Measurements from ENCODE around the gene PLA2G4B.

Gene PLA2G4B

GRCh38 chr15:41851755-41852370, 13.2 kb downstream of the PLA2G4B start:
- no peak for DNase-seq

DNA sequence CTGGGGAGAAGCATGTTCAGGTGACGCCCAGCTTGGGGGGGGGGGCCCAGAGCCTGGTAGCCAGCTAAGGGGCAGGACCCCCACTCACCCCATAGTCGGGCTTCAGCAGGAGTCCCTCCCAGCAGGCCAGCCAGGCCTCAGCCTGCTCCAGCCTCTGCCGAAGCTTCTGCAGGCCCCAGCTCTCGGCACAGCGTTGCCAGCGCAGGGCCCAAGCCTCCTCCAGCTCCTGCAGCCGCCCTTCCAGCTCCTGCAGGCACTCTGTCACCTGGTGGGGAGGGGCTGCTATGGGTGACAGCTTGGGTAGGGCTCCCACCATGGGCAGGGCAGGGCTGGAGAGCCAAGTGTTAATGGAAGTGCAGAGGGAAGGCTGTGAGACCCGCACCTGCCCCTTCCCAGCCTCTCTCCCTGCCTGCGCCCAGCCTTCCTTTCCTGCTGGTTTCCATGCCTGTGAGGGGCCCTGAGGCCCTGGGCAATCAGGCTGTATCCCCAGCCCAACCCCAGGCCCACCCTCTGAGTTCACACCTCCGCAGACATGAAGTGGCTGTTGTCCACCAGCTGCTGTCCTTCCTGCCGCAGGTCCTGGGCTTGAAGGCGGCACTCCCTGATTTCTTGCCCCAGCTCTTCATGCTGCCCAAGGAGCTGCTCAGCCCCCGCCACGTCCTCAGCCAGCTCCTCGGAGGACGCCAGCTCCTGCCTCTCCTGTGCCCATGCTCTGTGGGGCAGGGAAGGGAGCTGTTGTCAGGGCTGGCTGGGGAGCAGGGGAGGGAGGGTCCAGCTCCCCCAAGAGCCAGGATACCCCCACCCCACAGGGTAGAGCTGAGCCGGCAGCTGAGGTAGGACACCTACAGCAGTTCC, 14.3 kb downstream of the PLA2G4B start:
- no peak for DNase-seq

DNA sequence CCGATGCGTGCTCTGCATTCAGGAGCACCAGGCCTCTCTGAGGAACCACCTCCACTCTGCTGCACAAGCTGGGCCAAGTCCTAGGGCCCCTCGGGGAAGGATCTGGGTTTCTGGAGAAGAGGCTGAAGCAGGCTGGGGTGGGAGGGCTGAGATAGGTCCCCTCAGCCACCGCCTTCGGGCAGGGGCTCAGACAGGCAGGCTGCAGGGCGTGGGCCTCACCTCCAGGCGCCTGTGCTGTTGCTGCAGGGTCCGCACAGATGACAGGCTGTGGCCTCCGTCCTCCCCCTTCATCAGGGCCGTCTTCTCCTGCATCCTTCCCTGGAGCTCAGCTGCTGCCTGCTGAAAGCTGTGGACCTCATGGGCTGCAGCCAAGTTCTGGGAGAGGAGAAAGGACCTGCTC, 15.2 kb downstream of the PLA2G4B start:
- no peak for DNase-seq

DNA sequence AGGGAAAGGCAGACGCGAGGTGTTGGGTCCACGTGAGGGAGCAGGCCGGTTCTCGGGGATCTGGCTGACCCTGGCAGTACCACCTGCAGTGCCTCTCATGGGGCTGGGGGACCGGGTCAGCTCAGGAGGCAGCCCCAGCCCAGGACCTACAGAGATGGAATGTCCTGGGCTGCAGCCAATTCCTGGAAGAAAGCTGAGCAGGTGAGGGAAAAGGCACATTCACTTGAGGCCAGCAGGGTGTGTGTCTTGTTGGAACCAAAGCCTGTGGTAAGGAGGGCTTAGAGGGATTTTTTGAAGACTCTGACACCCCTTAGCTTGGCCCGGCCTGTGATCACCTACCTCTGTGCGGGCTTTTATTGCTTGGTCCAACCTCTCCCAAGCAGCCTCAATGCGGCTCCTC, 15.8 kb downstream of the PLA2G4B start:
- no peak for DNase-seq

DNA sequence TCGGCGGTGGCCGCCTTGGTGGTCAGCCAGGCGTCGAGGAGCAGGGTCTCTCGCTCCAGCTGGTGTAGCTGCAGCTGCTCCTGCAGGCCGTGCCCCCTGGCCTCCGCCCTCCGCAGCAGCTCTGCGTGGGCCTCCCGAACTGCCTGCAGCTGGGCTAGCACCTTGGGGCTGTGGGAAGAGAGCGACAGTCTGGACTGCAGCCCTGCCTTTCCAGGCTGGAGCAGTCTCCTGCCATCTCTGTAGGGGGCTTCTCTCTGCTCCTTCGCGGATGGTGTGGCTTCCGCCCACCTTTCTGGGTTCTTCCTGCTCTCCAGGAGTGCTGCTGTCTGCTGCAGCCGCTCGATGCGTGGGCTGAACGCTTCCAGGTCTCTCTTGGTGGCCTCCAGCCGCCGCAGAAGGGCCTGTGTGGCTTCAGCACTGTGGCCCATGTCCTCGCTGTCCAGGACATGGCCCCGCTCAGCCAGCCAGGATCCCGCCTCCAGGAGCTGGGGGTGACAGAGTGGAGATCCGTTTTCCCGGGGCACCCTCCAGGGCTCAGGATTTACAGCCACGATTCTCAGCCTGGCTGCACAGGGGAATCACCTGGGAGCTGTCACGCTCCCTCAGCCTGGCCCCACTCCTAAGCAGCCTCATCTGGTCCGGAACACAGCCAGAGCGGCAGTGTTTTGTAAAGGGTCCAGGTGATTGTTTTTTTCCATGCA, 16.8 kb downstream of the PLA2G4B start:
- no peak for DNase-seq

GRCh38 chr15:41856262-41856661, 17.6 kb downstream of the PLA2G4B start:
- no peak for DNase-seq

GRCh38 chr15:41856716-41857115, 18.1 kb downstream of the PLA2G4B start:
- no peak for DNase-seq

GRCh38 chr15:41857316-41857715, 18.7 kb downstream of the PLA2G4B start:
- no peak for DNase-seq

GRCh38 chr15:41858756-41859155, 20.1 kb downstream of the PLA2G4B start:
- no peak for DNase-seq

DNA sequence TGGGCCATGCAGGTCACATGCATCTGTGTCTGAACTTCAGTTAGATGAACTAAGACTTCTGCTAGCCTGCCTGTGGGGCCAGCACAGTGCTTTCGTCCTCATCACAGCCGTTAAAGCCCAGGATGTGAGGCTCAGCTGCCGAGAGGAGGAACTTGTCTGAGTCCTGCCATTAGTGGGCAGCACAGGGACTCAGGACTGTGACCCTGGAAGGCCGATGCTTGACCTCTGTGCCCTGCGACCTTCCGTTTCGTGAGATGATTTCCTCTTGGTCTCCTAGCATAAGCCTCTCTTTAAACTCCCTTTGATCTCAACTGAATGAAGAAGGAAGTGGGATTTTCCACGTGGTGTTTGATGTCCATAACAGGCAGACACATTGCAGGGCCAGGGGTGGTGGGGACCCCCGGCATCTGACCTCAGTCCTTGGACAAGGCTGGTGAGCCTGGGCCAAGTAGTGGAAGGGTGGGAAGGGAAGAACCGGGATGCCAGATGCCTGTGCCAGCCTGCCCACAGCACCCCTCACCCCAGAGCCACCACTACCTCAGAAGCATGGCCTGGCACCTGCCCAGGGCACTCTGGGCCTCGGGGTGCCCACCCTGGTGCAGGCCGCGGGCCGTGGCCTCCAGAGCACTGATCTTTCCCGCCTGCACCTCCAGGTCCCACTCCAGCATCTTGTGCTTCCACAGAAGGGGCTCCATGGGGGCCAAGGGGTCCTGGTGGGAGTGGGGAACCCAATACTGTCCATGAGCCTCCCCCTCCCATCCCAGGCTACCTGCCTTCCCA, 21.6 kb downstream of the PLA2G4B start:
- DNase-seq, result no peak

GRCh38 chr15:41861736-41862356, 23.2 kb downstream of the PLA2G4B start:
- DNase-seq, result no peak

GRCh38 chr15:41862515-41863116, 24.0 kb downstream of the PLA2G4B start:
- no peak for DNase-seq

GRCh38 chr15:41865490-41866055, 26.9 kb downstream of the PLA2G4B start:
- DNase-seq, result no peak

GRCh38 chr15:41866263-41866703, 27.6 kb downstream of the PLA2G4B start:
- DNase-seq, result no peak

- no peak for DNase-seq
Measured at GRCh38 chr15:41866872-41867579, 28.4 kb downstream of the PLA2G4B start.

GRCh38 chr15:41868321-41868720, 29.7 kb downstream of the PLA2G4B start:
- no peak for DNase-seq

DNA sequence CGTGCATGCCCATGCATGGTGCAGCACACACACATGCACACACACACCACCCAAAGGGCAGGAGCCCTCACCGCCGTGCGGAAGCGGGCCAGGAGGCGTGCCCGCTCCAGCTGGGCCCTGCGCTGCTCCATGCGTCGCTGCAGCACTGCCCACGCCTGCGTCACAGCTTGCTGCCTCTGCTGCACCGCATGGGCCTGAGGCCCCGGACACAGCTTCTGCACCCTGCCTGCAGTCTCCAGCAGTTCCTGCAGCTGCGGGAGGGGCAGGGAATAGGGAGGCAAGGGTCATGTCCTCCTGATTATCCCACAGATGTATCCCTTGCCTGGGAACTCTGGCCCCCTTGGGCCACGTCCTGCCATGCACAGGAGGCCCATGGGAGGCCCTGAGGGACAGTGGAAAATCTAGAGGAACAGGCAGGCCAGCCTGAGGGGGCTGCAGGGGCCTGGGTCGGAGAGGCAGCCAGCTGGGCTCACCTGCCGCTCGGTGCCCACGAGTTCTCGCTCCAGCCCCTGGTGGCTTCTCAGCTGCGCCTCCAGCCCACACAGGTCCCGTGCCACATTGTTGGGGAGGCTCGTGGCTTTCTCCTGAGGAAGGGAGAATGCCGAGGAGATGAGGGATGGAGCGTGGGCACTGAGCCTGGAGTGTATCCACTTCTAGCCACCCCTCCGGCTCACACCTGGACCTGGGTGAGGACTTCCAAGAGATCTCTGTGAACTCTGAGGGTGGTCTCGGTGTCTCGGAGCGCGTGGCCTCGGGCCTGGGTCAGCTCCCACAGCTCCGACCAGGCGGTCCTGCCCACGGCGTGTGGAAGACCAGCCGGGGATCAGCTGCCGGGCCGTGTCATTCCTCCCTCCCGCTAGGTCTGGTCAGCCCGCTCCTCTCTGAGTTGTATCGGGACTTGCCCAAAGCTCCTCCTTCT, 31.4 kb downstream of the PLA2G4B start:
- DNase-seq, result no peak

GRCh38 chr15:41870689-41871081, 32.0 kb downstream of the PLA2G4B start:
- DNase-seq, result no peak

GRCh38 chr15:41871175-41871905, 32.7 kb downstream of the PLA2G4B start:
- no peak for DNase-seq

All from AML-193 (cell line).